Measurements from ENCODE around the gene PHETA1.

- TF ChIP-seq TARDBP (IDR thresholded peaks at IDR 0.05) (no peak), BHLHE40 (IDR thresholded peaks at IDR 0.05; ENCODE audit: borderline replicate concordance) (no peak), PKNOX1 (IDR thresholded peaks at IDR 0.05) (no peak), ZNF384 (IDR thresholded peaks at IDR 0.05) (no peak), FOXM1 (IDR thresholded peaks at IDR 0.05; ENCODE audit: borderline replicate concordance) (no peak), FOXA1 (IDR thresholded peaks at IDR 0.05) (no peak), SUZ12 (IDR thresholded peaks at IDR 0.05) (no peak), FOXK2 (IDR thresholded peaks at IDR 0.05) (no peak), NFRKB (IDR thresholded peaks at IDR 0.05) (no peak), L3MBTL2 (conservative IDR thresholded peaks at IDR 0.05) (no peak), HDGF (IDR thresholded peaks at IDR 0.05; ENCODE audit: borderline replicate concordance) (no peak)
These were observed 37.8 kb upstream of the PHETA1 start for GRCh38 chr12:111406474-111407376.

Data from HEK293T (cell line).